ENCODE measurements around the gene GSAP.

Gene GSAP

GRCh38 chr7:77331938-77332695 is 84.0 kb downstream of the GSAP start:
- in situ Hi-C loops (cut with MboI; ENCODE audit: low pct_unique_long_range_greater_than_20kb, low sequenced_read_pairs, unreplicated experiment): loop anchor here (5.0 kb wide), 1 partner anchor 85 kb away; no protein-coding TSS in a partner anchor
- peak; percentile 69 for TF ChIP-seq CTCF (IDR thresholded peaks at IDR 0.05; ENCODE audit: extremely low read depth, insufficient read depth, missing control alignments)
- peak; percentile 75 for DNase-seq (ENCODE audit: low spot score)

- peak; percentile 36 for DNase-seq (ENCODE audit: low spot score)
- TF ChIP-seq CTCF (IDR thresholded peaks at IDR 0.05; ENCODE audit: extremely low read depth, insufficient read depth, missing control alignments): no peak
- in situ Hi-C loops (cut with MboI; ENCODE audit: low pct_unique_long_range_greater_than_20kb, low sequenced_read_pairs, unreplicated experiment): loop anchor here (5.0 kb wide), 1 partner anchor 83 kb away; no protein-coding TSS in a partner anchor
Observed at GRCh38 chr7:77330169-77330882, 85.8 kb downstream of the GSAP start.

GRCh38 chr7:77329466-77330168 is 86.5 kb downstream of the GSAP start:
- in situ Hi-C loops (cut with MboI; ENCODE audit: low pct_unique_long_range_greater_than_20kb, low sequenced_read_pairs, unreplicated experiment): loop anchor here (5.0 kb wide), 1 partner anchor 82 kb away; no protein-coding TSS in a partner anchor

GRCh38 chr7:77328669-77329068 is 87.5 kb downstream of the GSAP start:
- DNase-seq (ENCODE audit: low spot score): no peak
- TF ChIP-seq CTCF (IDR thresholded peaks at IDR 0.05; ENCODE audit: extremely low read depth, insufficient read depth, missing control alignments): no peak
- in situ Hi-C loops (cut with MboI; ENCODE audit: low pct_unique_long_range_greater_than_20kb, low sequenced_read_pairs, unreplicated experiment): no loop called here

More at GRCh38 chr7:77329466-77330168, 86.5 kb downstream of the GSAP start:
- no peak for DNase-seq (ENCODE audit: low spot score)
- no peak for TF ChIP-seq CTCF (IDR thresholded peaks at IDR 0.05; ENCODE audit: extremely low read depth, insufficient read depth, missing control alignments)

- no peak for TF ChIP-seq CTCF (IDR thresholded peaks at IDR 0.05; ENCODE audit: extremely low read depth, insufficient read depth, missing control alignments)
- no peak for DNase-seq (ENCODE audit: low spot score)
- in situ Hi-C loops (cut with MboI; ENCODE audit: low pct_unique_long_range_greater_than_20kb, low sequenced_read_pairs, unreplicated experiment): no loop called here
Observed at GRCh38 chr7:77327932-77328628, 88.1 kb downstream of the GSAP start.

Measured in GM13977 (cell line).